HG03460 (cell line): ENCODE data around the gene POLR2J.
"Not testable (repeated sequence)": the region's sequence is repeated elsewhere in the genome, so short reads cannot be mapped to it uniquely, and the experiment has no call there.

Experiments
- ATAC-seq: cut with Tn5 transposase; IDR thresholded peaks from one replicate; pipeline ENCODE4 v1.9.1; 2021; ENCODE audit not compliant: unreplicated experiment

Gene POLR2J

DNA sequence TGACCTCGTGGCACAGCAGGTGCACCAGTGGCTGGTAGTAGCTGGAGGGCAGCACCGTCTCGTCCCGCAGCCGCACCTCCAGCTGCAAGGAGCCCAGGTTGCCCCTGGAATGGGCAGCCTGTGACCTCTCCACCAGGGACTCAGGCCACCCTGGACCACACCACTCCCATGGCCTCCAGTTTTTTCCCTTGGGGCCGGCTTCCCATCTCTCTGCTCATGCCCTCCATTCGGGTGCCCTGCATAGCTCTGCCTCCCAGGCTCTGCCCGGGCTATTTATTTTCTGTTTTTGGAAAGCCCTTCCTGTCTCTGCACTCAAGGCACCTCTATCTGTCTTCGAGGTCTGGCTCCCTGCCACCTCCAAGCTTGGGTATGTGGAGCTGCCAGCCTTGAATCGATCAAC is 18.1 kb upstream of the POLR2J start:
- not testable (repeated sequence) for ATAC-seq

DNA sequence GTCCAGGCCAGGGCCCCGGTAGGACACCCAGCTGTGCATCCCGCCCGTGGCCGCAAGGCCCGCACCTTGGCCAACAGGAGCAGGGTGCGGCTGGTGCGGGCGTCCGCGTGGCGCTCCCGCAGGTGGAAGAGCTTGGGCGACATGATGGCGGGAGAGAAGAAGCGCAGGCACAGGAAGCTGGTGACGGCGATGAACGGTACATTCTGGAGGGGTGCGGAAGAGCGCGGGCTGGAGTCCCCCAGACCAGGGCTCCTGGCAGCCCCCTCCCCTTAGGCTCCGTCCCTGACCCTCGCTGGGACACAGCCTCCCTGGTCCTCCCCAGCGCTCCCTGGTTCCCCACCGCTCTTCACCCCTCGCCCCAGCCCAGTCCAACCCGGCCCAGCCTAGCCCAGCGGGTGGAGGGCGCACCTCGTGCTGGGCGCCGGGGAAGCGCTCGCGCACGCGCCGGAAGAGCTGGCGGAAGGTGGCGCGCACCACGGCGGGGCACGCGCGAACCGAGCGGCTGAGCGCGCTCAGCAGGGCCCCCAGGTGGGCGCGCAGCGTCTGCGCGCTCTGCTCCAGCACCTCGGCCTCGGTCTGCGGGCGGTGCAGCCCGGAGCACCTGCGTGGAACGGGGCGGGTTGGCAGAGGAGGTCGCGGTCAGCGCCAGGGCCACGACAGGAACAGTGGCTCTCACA is 15.9 kb upstream of the POLR2J start:
- peak; percentile 63 for ATAC-seq

DNA sequence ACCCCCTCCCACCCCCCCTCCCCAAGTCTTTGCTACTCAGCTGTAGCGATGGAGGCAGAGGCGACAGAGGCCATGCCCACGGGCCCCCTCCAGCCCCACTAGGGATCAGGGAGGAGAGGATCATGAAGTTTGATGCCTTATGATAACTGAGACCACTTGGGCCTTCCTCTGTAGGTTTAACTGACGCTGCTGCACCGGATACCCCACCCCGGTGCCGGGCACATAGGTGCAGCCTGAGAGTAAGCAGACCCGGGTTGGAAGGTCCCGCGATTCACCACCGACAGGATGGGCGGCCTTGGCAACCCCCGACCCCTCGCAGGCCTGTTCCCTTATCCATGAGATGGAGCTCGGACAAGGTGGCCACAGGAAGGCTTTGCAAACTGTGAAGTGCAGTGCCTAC is 15.3 kb upstream of the POLR2J start:
- ATAC-seq: peak; percentile 17

DNA sequence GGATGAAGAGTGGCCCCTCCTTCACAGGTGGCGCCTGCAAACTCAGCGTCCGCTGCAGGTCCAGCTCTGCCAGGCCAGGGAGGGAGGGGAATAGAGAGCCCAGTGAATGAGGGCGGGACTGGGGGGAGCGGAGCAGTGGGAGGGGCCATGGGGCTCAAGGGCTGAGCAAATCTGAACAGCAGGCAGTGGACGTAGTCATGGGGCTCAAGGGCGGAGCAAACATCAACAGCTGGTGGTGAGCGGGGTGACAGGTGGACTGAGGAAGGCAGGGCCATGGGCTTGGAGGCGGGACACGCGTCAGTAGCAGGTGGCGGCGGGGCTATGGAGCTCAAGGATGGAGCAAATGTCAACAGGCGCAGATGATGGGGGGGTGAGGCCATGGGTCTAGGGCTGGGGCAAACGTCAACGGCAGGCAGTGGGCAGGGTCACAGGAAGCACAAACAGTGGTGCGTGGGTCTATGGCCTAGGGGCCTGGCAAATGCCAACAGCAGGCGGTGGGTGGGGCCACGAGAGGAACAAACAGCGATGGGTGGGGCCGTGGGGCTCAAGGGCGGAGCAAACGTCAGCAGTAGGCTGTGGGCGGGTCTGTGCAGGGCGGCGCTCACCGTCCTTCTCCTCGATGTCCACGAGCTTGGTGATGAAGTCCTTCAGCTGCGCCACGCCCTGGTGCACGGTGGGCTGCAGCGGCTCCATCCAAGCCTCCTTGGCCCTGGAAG is 14.7 kb upstream of the POLR2J start:
- peak; percentile 52 for ATAC-seq

DNA sequence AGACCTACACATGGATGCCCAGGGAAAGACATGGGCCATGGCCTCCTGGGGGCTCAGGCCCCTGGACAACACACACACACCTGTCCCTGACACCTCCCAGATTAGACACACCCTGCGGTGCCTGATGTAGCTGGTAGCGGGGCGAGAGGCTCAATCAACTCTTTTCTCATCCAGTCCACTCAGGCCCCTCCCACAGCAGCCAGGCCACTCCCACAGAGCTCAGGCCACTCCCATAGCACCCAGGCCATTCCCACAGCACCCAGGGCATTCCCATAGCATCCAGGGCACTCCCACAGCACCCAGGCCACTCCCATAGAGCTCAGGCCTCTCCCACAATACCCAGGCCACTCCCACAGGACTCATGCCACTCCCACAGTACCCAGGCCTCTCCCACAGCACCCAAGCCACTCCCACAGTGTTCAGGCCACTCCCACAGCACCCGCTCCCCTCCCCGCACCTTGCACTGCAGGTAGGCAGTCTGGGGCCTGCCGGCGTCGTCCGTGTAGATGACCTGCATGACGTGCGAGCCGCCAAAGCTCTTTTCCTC is 11.9 kb upstream of the POLR2J start:
- peak; percentile 28 for ATAC-seq

DNA sequence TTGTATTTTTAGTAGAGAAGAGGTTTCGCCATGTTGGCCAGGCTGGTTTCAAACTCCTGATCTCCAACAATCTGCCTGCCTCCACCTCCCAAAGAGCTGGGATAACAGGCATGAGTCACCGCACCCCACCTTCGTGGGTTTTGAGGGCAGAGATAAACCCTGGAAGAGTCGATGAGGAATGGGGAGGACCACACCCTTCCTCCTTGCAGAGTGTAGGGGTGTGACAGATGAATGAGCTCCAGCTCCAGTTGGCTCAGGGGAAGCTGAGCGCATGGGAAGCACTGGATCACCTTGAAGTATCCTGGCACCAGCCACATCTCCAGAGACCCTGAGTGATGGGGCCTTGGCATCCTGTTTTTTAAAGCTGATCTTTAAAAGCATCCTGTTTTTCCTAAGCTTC is 5.6 kb upstream of the POLR2J start:
- ATAC-seq: not testable (repeated sequence)

DNA sequence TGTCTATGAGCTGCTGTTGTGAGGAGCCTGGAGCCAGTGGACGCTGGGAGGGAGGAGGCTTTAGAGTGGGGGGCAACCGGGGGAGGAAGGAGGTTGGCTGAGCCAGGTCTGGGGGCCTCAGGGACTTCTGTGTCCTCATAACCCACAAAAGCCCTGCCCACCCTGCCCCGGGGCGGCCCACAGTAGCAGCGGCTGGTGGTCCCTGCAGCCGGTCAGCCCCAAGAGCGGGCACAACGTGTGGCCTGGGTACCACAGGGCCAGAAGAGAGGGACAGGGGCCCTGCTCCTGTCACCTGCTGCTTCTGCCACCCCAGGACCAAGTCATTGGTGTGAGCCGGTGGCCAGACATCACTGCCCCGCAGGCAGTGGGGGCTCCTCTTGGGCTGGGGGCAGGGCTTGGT is 3.2 kb upstream of the POLR2J start:
- ATAC-seq: not testable (repeated sequence)

DNA sequence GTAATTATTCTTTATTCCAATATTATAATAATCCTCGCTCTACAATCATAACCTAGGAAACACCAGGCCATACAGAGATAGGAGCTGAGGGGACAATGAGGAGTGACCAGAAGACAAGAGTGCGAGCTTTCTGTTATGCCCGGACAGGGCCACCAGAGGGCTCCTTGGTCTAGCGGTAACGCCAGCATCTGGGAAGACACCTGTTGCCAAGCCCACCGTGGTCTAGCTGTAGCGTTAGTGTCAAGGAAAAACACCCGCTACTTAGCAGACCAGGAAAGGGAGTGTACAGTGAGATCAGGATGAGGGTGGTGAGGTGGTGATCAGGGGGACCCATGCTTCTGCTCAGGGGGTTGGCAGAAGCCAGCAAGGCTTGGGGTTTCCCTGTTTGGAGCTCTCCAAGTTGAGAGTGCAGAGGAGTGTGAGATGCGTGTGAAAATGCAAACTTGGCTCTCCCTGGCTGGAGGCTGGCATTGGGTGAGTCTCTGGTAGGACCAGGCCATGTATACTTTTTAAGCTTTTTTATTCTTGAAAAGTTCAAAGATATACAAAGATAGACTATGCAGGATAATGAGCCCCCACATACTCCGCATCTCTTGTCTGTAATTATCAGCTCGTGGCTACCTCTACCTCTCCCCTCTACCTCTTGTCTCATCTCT is 1.4 kb upstream of the POLR2J start:
- ATAC-seq: not testable (repeated sequence)

DNA sequence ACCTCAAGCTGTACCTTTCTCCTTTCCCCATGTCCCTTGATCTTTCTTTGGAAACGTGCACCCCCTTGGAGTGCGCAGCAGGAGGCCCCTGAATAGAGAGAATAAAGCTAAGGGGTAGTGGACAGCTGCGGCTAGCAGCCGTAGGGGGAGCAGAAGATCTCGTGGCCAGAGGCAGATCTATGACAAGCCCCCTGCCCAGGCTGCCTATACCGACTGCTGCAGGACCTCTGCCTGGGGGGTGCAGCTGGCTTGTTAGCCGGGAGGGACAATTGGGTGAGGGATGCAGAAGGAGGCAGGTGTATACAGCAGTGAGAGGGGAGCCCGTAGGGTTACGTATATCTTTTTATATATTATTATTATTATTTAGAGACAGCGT is 475 bp upstream of the POLR2J start:
- ATAC-seq: peak; percentile 19

DNA sequence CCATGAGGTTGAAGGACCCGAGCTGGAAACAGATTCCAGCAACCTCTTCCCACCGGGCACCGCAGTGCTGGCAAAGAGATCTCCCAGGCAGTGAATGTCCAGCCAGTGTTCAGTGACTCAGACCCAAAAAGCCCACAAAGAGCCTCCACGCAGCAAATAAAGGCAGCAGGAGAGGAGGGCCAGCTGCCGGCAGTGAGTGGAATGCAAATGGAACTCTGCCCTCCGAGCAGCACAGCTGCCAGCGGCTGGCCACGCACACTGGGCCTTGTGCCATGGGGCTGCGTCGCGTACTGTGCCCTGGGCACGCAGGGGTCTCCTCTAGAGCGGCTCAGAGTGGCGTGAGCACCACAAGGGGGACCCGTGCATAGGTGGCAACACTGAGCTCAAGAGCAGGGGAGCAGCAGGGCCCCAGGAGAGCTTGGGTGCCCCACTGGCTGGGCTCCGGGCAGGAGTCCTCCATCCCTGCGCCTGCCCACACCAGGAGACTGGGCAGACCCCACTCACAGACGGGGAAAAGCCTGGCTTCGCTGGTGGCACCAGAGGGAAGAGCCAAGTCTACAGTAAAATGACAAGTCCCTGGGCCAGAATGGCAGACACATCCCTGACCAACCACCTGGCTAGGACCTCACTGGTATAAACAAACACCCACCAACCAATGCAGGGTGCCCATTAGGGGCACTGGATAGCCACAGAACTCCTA is 3.8 kb downstream of the POLR2J start:
- not testable (repeated sequence) for ATAC-seq

DNA sequence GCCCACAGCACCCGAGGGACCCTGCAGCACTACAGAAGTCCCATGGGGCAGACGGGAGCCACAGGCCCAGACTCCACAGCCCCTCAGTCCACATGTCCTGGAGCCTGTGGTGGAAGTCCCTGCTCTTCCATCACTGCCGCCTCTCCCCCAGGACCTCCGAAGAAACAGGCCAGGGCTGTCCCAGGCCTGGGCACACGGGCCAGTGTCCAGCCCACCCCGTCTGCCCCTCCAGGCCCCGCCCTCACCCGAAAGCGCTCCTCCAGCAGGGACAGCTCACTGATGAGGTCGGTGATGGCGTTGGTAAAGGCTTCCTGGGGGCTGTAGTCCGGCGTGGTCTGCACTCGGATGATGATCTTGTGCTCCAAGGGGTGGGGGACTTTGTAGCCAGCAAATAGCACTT is 4.6 kb downstream of the POLR2J start:
- not testable (repeated sequence) for ATAC-seq

DNA sequence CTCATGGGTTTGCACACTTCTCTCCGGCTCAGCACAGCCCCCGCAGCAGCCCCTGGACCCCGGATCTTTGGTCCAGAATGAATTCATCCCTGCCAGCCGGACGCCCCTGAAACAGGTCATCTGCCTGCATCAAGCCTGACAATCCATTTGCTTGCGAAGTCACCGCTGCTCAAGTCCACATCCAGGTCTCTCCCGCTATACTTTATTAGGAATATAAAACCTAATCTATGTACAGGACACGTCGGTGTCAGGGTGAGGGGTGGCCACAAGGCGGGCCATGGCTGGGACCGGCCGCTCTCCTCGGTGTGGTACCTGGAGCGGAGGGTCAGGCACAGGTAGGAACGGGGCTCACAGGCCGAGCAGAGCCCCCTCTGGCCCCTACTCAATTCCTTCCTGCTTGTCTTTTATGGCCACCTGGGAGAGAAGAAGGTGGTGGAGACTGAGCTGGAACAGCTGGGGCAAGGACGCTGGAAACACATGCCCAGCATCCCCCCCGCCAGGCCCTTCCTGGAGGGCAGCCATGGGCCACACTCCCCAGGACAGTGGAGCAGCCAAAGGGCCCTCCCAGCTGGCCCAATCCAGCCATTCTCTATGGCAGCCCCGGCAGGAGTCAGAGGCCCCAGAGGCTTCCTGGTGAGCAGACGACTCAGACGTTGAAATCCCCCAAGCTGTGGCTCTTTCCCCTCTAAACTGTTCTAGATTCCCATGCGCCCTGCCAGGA is 5.3 kb downstream of the POLR2J start:
- no peak for ATAC-seq

DNA sequence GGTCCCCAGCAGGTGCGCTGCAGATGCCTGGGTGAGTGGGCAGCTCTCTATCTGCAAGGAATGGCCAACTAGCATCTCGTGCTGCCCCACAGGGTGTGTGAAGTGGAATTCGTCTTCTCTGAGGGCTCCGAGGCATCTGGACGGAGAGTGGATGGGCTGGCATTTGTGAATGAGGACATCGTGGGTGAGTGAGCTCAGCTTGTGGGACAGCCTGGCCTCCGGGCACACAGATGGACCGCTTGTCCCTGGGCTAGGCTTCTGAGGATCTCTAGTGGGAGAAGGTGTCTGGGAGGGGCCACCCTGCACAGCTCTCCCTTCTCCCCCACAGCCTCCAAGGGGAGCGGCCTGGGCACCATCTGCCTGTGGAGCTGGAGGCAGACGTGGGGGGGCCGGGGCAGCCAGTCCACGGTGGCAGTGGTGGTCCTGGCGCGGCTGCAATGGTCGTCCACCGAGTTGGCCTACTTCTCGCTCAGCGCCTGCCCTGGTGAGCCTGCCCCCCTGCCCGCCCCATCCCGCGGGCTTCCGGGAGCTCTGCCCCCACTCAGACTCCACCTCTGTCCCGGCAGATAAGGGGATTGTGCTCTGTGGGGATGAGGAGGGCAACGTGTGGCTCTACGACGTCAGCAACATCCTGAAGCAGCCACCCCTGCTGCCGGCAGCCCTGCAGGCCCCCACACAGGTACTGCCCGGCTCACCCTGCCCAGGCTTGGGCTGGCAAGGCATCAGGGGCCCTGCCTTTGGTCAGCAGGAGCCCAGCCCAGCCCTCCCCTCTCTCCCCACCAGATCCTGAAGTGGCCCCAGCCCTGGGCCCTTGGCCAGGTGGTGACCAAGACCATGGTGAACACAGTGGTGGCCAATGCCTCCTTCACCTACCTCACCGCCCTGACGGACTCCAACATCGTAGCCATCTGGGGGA is 6.3 kb downstream of the POLR2J start:
- ATAC-seq: no peak

DNA sequence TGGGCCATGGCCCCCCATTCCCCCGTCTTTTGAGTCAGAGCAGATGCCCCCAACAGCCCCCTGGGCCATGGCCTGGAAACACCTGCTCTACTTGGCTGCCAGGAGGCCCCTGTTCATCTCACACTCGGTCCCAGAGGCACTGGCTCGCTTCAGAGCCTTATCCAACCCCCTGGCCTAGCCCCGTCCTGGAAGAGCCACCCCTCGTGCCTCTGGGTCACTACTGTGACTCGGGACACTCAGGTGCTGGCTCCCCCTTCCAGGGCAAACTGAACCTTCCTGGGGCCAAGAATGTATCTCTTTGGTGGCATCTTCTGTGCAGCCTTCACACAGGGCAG is 7.0 kb downstream of the POLR2J start:
- no peak for ATAC-seq

DNA sequence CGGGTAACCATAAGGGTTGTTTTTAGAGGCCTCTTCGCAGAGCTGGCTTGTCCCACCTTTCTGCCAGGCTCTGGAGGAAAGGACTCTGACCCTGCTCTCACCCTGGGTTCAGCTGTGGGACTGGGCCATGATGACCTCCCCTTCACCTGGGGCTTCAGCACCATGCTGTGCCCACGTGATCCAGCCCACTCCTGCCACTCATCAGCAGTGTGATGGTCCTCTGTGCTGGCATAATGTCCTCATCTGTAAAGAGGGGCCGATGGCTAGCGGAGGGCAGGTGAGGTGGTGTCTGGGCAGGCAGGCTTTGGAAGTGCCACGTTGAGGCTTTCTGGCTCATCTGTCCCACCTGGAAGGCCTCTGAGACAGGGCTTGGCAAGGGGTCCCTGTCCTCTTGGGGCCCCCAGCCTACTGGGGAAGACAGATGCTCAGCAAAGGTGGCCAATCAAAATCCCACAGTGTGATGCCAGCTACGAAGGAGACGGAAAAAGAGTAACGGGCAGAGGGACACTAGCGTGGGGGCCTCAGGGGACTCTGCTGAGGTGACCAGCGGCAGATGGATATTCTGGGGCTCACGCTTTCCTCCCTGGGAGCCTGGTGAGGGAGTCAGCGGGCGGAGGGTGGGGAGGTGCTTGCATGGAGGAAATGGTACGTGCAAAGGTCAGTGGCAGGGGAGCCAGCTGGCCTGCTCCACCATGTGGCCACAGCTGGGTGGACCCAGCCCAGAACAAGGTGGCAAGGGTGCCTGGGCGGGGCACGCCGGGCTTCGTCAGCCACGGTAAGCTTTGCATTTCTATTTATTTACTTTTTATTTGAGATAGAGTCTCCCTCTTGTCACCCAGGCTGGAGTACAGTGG is 8.5 kb downstream of the POLR2J start:
- no peak for ATAC-seq

DNA sequence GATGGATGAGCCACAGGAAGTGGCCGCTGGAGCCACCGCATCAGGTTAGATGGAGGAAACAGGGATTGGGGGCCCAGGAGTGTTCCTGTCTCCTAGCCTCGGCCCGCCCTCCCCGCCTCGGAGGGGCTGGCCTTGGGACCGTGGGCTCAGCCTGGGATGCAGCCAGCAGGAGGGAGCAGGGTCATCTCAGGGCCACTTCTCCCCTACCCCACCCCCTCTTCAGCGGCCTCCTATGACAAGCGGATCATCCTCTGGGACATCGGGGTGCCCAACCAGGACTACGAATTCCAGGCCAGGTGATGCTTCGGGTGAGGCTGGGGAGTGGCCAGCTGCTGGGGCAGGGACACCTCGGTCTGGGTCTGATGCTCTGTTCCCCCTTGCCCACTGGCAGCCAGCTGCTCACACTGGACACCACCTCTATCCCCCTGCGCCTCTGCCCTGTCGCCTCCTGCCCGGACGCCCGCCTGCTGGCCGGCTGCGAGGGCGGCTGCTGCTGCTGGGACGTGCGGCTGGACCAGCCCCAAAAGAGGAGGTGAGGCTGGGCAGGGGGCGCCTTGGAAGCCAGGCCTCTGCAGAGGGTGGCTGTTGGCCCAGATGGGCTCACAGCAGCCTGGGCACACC is 9.3 kb downstream of the POLR2J start:
- no peak for ATAC-seq

DNA sequence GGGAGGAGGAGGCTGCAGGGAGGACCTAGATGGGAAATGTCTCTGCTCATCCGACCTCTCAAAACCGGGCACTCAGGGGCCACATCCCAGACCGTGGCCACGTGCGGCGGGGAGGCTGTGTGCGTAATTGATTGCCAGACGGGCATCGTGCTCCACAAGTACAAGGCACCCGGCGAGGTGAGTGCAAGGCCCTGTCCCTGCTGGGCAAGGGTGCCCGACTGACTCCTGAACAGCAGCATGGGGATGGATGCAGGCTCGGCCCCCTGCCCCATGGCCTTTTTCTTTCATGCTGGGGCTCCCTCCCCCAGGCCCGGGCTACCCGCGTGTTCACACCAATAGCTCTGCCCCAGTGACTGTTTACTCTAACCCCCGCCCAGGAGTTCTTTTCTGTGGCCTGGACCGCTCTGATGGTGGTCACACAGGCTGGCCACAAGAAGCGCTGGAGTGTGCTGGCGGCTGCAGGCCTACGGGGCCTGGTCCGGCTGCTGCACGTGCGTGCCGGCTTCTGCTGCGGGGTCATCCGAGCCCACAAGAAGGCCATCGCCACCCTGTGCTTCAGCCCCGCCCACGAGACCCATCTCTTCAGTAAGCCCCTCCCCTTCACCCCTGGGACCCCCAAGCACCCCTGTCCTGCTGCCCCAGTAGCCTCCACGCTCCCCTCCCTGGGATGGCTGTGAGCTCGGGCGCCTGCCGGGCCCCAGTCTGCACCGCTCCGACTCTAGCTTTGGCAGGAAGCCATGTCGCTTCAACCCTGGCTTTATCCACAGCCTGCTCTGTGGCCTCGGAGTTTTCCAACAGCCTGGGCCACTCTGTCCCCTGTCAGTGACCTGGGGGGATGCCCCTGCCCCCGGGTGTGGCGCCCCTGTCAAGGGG is 10.0 kb downstream of the POLR2J start:
- no peak for ATAC-seq
